IPS-18c (cell line): Measurements from ENCODE around the gene PDE11A.

Experiments used
- H3K4me3 ChIP-seq: 2 replicates; pipeline ENCODE4 v1.7.0; 2013; ENCODE audit warnings: low read depth, mild to moderate bottlenecking, low read length, moderate library complexity; ENCODE audit not compliant: insufficient read depth
- H3K9me3 ChIP-seq: one replicate; pipeline ENCODE4 v1.6.1; 2013; ENCODE audit warnings: mild to moderate bottlenecking, low read length, moderate library complexity; ENCODE audit not compliant: control insufficient read depth, insufficient read depth

Gene PDE11A

DNA sequence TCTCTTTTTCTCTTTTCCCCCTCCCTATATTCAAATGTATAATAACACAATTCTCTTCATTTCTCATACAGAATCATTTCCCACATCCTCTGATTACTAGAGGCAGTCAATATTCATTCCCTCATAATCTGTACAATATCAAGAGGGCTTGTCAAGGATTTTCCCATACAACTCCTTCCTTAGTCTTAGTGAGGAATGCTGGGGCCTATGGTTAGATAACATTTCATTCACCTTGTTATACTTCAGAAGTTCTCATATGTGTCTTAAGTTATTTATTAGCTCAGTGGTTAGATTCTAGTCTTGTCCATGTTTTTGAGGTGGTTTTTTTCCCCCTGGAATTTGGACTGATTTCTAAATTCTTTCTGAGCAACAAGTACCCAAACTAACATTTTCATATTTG, 289.5 kb downstream of the PDE11A start:
- Histone ChIP-seq H3K4me3 (no peak overlapping the region), H3K9me3 (no peaks in the 10 kb centered on the region)

DNA sequence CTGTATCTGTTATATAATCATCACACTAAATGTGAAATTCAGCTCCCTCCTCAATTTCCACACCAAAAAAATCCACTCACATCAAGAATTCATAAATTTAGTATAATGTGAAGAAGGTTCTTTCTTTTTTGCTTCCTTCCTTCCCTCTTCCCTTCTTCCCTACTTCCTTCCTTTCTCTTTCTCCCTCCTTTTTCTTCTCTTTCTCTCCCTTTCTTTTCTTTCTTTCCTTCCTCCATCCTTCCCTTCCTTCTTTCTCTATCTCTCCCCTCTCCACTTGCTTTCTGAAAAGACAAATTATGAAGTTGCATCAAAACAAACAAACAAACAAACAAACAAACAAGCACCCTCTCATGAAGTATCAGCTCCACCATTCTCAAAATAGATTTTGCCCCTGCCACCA, 290.0 kb downstream of the PDE11A start:
- Histone ChIP-seq H3K9me3 (no peaks in the 10 kb centered on the region), H3K4me3 (no peak overlapping the region)

DNA sequence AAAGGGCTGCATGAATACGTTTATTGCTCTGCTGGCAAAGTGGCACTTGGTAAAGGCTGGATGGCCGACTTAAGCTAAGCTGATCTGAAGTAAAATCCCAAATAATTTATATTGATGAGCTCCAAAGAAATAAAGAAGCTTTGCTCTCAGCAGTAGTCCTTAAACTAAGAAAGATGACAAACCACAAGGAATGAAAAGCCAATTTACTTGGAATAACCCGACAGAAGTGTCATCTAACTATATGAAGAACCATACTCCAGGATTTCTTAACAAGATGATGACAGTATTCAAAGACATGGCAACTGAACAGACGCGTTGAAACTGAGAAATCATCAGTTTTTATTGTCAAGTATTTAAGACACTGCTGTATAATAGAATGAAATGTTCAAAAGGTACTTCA, 294.1 kb downstream of the PDE11A start:
- Histone ChIP-seq H3K4me3 (no peak overlapping the region), H3K9me3 (no peaks in the 10 kb centered on the region)

DNA sequence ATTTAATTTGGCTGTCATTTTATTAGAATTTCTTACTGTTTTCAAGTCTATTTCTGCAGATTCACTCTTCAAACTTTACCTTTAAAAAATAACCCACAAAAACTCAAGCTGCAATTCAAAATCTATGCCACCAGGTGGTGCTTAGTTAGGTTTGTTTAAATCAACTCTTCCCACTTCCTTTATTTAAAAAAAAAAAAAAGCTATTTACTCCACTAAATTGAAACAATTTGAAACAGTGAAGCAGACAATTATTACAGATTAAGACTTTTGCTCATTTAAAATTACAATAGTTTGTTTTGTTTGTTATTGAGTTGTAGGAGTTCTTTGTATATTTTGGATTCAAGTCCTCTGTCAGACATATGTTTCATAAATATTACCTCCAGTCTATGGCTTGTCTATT, 300.0 kb downstream of the PDE11A start:
- no peak overlapping the region for H3K4me3 ChIP-seq

DNA sequence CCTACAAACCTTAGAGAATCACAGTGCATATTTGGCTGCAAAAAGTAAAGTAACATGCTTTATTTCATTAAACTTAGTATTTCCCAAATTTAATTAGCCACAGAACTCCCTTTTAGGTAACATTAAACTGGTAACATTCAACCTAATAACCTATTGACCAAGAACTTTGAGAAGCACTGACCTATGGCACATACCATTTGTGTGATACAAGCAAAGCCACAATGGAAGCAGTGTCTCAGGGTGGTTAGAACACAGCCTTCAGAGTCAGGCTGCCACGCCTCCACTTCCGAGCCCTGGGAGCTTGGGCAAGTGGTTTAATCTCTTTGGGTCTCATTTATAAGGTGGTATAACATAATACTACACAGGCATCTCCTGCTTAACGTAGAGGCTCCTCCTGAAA, 301.4 kb downstream of the PDE11A start:
- Histone ChIP-seq H3K4me3 (no peak overlapping the region), H3K9me3 (no peaks in the 10 kb centered on the region)

More for the DNA sequence above, 300.0 kb downstream of the PDE11A start:
- no peaks in the 10 kb centered on the region for H3K9me3 ChIP-seq

DNA sequence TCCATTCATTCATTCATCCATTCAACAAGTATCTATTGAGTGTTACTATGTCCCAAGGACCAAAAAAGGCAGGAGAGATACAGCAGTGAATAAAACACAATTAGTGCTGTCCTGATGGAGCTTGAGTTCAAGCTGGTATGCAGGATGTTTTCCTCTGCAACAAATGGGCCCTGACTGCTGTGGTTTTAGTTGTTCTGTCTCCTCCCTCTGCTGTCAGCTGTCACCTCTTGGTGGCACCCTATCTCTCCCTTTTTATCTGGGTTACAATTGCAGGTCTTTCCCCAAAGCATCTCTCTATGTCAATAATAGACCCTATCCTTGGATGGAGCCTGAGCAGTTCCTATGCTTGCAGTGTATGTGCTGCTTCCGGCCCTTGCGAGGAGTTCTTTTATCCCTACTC, 304.8 kb downstream of the PDE11A start:
- H3K4me3 ChIP-seq: no peak overlapping the region
- no peaks in the 10 kb centered on the region for H3K9me3 ChIP-seq

DNA sequence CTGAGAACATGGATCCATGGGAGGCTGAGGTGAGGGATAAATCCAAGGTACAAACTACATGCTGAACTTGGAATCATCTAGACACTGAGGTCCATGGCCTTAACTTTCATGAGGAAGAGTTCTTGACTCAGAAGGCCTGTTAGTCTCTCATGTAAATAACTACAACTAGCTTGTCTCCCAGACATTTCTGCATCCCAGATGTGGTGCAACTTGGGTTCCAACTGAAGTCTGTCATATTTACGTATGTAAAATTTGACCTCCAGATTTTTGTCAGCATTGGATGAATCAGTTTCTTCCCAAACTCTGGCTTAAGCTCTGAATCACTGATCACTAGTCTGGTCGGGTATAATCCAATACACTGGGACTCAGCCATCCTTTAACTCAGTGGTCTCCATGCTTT, 306.9 kb downstream of the PDE11A start:
- no peaks in the 10 kb centered on the region for H3K9me3 ChIP-seq
- H3K4me3 ChIP-seq: no peak overlapping the region

DNA sequence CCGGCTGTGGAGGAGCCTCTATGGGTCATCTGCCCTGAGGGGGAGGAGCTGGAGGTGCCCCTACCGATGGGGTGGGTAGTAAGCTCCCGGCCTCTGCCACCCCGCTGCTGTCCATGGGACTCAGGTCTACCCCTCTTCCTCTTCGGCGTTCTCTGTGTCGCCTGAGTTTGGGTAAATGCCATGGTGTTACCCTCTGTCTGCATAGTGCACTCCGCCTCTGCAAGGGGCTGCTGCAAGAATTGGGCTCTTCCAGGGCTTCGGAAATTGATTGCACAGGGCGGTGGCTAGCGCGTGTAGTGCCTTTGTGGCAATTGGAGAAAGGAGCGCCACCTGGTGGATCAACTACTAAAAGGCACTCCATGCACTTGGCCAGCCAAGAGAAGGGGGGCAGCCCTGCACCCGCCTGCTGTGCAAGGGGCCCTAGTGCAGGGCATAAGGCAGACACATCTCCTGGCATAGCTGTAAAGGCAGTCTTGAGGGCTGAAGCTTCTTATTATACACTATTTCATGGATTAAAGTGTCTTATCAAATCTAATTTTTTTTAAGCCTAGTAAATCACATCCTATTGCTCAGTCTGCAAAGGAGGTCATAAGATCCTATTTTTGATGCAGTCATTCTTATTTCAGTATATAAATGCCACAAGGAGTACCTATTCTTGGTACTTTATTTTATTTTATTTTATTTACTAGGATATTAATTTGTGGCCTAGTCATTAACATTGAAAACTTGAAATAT, 308.9 kb downstream of the PDE11A start:
- H3K9me3 ChIP-seq: no peaks in the 10 kb centered on the region
- peak overlapping the region; percentile 32; the same call in 1 of the 2 replicates for H3K4me3 ChIP-seq

DNA sequence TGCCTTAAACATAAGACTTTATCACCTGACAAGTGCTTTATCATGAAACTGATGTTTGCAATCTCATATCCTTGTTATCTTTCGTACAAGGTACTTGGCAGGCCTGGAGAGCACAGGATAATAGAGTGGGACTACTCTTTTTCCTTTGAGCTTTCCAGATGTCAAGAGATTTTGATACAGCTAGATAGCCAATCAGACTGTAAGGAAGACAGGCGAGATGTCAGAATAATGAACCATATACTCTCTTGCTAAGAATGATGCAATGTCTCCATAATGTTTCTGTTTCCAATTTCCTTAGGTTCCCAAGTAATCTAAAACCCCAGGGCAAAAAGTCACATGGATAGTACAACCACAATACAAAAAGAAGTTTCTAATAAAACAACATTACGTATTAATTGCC, 313.1 kb downstream of the PDE11A start:
- Histone ChIP-seq H3K4me3 (no peak overlapping the region), H3K9me3 (no peaks in the 10 kb centered on the region)

DNA sequence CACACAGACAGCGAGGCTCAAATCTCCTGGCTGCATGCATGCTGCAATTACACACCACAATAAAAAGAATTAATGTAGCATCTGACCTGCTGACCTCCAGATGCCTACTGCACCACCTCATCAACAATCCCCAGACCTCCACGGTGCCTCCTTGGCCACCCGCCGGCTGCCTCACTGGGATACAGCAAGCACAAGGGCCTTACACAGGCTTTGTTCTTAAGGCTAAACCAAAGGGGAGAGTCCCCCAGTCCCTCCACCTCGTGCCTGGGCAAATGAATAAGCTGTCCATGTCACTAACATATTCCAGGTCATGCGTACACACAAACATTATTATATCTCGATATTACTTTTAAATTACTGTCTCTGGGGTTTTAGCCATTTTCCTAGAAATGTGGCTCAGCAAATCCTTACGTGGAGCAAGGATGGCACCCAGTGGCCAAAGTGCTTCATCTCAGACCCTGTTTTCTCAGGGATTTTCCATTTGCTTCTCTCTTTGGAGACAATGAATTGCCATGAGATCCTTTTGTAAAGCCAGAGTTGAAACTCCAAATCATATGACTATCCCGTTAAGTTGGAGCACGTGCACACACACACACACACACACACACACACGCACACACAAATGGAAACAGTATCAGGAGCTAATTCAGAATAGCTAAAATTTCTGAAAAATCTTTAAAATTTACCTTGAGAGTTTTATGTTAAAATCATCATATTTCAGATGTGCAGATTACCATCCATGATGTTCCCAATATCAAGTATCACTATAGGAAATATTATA, 313.8 kb downstream of the PDE11A start:
- H3K9me3 ChIP-seq: no peaks in the 10 kb centered on the region
- H3K4me3 ChIP-seq: no peak overlapping the region

DNA sequence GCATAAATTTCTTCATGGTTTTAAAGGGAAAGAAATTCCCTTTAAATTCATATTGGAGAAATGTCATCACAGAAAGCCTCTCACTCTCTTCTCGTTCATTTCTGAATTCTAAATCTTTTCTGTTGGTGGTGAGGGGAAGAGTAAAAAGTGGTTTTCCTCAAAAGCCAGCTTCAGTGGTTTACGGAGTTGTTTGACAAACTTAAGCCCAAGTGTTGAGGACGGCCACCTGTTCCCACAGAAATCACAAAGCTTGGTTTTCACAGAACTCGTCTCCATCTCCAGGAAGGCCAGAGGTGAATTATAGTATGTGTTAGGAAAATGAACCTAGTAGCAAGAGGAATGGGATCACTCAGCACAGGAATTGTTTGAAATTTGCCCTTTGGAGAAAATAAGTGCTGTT, 316.2 kb downstream of the PDE11A start:
- H3K9me3 ChIP-seq: no peaks in the 10 kb centered on the region
- H3K4me3 ChIP-seq: no peak overlapping the region

DNA sequence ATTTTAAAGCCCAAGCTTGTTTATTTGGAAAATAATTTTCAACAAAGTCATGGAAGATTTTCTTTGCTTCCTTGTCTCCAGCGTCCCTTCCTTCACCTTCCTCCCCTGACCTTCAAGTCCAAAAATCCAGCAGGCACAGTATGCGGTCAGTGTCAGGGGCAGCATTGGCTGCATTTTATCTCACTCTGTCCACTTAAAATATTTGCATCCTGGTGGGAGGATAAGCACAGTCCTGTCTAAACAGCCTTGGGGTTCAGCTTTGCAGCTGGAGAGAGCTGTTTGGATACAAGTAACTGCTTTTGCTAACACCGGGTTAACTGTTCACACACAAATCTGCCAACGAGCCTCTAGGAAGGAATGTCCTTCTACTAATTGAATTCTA, 318.1 kb downstream of the PDE11A start:
- Histone ChIP-seq H3K4me3 (no peak overlapping the region), H3K9me3 (no peaks in the 10 kb centered on the region)

DNA sequence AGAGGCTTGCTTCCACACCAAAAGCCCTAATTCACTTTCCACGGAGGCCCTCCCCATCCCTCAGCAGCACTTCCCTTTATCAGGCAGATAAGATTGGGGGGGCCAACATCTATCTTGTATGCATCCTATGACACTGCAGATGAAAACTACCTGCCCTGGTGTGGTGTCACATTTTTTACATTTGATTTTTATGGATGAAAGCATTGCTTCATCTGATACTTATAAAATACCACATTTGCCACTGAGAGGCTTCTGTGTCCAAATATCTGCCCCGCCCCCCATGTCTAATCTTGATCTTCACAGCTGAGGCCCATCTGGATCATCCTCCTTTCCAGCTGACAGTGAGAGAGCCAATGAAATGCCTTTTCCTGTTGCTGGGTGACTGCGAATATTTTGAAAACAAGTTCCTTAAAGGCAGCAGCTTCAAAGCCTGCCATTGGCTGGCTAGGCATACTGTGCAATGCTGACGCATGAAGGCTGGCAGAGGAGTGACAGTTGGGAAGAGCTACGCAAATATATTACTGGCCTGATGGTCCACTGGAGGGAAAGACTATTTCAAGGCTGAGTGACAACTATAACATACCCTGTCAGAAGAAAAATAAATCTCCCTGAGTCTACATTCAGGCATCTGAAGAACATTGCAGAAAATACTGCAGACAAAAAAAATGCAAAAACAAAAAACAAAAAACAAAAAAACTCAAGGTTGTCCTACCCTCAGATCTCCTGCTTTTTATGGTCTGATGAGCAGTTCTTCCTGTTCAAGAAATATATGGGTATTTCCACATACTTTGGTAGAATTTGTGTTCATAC, 318.7 kb downstream of the PDE11A start:
- no peak overlapping the region for H3K4me3 ChIP-seq
- H3K9me3 ChIP-seq: no peaks in the 10 kb centered on the region

DNA sequence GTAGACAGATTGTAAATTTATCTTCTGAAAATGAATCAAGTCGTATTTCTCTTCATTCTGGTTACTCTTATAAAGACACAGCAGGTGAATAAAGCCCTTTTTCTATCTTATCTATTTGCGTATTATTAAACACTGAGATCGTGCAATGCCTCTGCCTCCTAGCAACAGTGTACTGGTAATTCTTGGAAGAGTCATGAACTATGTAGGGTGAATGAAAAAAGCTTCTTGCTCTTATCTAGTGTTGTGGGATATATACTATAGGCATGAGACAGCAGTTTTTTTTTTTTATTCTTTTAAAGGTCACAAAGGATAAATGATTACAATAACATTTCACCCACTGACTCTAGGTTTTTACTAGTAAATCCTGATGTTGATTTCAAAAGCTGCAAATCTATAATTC, 324.2 kb downstream of the PDE11A start:
- no peaks in the 10 kb centered on the region for H3K9me3 ChIP-seq
- no peak overlapping the region for H3K4me3 ChIP-seq

DNA sequence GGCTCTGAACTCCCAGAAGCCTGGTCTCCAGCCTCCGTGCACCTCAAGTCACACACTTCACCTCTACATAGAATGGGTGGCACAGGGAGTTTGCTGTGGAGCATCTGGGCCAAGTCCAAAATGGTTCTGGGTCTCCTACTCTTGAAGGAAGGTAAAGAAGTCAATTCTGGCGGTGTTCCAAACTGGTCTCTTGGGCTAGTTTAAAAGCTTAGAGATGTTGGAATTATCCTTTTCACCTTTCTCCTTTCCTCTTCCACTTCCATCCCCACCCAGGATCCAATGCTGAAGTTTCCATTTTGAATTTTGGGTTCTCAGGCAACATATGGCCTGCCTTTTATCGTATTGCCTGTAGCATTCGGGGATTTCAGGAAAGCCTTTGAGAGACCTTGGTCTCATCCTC, 325.2 kb downstream of the PDE11A start:
- H3K9me3 ChIP-seq: no peaks in the 10 kb centered on the region
- H3K4me3 ChIP-seq: no peak overlapping the region

DNA sequence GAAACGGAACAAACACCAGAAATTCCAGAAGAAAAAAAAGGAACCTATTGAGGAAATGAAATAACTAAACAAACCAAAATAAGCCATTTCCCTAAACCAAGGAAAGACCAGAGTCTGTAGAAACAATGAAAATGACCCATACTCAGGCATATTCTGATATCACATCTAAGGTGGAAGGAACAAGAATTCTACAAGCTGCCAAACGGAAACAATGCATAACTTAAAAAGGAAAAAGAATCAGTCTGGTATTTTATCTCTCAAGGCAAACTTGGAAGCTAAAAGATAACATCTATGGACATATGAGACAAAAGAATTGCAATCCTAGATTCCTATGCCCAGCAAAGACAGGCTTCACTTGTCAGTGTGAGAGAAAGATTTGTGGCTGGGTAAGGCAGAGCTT, 326.2 kb downstream of the PDE11A start:
- Histone ChIP-seq H3K4me3 (no peak overlapping the region), H3K9me3 (no peaks in the 10 kb centered on the region)

DNA sequence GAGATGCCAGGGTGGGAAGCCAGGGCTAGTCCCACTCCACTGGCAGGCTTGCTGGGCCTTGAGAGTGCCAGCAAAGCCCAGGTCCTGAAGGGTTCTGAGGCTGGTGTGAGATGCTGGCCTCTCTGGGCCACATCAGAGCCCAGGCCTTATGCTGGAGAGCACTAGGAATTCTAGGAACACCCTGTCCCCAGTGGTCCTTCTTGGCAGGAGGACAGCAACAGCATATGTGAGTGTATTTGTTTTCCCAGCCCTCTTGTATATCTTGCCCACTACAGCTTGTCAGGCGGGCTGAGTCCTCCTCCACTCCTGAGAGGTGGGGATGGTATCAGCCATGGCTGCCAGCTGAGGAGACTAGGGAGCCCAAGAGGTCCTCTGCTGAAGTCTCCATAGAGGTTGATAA, 327.0 kb downstream of the PDE11A start:
- no peaks in the 10 kb centered on the region for H3K9me3 ChIP-seq
- no peak overlapping the region for H3K4me3 ChIP-seq

DNA sequence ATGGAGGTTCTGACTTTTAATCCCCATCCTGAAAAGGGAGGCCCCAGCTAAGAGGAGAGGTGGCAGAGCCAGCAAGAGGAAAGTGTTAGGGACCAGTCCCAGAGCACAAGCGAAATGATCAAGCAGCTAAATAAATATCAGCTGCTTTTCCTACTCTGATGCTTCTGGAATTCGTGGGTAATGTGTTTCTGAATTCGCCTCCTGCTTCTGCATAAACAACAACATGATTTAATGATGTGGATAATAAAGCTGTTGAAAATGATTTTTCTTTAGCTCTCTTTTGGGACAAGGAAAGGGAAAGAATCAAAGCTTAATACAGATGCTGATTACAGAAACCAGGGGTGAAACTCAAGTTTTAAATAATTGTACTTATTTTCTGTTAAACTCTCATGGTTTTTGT, 329.7 kb downstream of the PDE11A start:
- H3K4me3 ChIP-seq: no peak overlapping the region
- no peaks in the 10 kb centered on the region for H3K9me3 ChIP-seq
